SHP77 treated with DMSO at 0.1 percent for 48 hours (cell line): ENCODE results near the gene HMX1.

Experiments
- DNase-seq: peaks from one replicate; lab custom pipeline; 2025; lab: John Stamatoyannopoulos, UW

Gene HMX1

DNA sequence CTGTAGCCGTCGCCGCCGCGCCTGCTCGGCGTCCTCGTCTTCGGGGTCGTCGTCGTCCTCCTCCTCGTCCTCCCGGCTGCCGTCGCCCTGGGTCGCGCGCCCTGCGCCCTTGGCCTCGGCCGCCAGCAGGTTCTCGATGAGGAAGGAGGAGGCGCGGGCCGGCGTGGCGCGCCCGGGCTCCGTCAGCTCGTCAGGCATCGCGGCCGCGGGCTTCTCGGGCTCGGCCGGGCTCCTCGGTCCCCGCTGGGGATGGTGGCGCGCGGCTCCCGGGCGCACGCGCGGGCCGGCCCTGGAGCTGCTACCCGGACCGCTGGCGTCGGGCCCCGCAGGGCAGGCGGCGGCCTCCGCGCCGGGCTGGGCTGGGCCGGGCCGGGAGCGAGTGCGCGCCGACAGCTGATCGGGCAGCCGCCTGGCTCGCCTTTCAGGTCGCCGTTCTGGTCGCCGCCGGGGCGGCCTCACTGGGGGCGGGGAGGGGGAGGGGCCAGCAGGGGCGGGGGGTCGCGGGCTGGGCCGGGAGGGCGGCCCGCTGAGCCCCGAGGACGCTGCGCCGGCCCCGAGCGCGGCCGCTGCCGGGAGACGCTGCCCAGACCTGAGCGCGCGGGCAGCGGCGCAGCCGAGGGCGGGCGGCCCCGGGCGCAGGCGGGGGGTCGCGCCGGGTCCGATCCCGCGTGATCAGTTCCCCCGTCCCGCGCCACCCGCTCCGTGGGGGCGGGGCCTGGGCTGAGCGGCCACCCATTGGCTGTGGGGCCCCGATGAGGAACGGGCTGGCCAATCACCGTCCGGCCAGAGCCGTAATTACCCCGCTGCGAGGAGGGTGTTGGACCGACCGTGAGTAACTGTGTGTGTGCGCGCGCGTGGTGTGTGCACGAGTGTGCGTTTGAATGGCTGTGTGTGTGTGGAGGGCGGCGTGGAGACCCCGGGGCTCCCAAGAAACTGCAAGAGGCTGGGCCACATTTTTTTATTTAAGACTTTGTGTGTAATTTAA is at the start of gene HMX1:
Gene HMX1, minus strand, starts transcription at position 423 of the 985 bp plus-strand sequence. Its CDS starts 225 bp downstream, at position 198.
- DNase-seq: no peak

- DNase-seq: no peak
These were observed 49.3 kb upstream of the HMX1 start for GRCh38 chr4:8920969-8921368.

GRCh38 chr4:8920289-8920965 is 48.8 kb upstream of the HMX1 start:
- no peak for DNase-seq

DNA sequence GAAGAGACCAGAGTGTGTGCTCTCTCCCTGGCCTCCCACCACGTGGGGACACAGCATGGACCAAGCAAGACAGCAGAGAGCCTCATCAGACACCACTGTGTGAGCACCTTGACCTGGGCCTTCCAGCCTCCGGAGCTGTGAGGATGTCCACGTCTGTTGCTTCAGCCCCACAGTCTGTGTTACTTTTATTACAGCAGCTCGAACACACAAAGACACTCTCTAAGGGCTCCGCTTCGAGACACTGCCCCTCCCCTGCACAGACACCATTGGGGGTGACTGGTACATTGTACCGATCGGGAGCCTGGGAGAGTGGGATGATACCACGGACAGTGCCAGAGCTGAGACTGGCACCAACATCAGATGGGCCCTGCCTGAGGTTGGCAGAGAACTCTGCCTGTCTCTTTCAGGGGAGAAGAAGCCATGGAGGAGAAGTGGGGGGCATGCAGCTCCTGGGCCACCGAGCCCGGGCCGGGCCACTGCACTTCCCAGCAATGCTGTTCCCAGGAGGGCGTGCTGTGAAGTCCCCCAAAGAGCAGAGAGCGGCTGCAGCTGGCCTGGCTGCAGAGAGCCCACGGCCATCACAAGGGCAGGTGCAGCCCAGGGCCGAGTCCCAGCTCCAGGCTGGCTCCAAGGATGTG is 48.1 kb upstream of the HMX1 start:
- no peak for DNase-seq

GRCh38 chr4:8917868-8918783 is 46.5 kb upstream of the HMX1 start:
- no peak for DNase-seq

DNA sequence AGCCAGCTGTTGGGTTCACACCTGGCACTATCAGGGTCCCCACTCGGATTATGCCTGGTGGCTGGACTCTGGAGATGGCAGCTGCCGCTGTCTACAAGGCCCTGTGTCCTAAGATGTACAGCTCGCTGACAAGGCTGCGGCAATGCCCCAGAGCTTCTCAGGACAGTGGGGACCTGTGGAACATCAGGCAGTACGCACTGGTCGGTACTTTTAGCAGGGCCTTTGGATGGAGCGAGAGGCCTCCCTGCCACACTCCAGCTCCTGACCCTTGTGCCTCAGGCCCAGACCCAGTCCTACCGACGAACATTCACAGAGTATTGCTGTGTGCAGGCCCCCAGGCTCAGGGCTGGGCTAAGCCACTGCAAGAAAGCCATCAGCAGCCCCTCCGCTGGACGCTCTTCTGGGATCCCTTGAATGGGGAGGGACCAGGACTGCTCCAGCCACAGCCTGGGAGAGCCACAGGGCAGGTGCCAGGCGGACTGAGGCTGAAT is 45.7 kb upstream of the HMX1 start:
- no peak for DNase-seq

DNA sequence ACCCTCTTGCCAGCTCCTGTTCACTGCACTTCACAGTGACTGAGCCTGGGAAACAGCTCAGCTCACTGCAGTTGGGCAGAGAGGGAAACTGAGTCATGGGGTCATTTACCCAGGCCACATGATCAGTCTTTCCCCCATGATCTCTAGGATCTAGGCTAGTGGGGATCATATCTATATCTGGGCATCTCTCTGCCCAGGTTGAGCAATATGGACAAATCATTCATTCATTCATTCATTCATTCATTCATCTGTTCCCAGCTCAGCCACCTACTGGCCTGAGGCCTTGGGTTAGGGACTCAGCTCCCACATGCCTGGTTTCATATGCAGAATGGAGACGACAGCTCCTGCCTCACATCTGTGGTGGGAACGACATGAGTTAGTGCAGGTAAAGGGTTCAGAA is 45.3 kb upstream of the HMX1 start:
- no peak for DNase-seq

DNA sequence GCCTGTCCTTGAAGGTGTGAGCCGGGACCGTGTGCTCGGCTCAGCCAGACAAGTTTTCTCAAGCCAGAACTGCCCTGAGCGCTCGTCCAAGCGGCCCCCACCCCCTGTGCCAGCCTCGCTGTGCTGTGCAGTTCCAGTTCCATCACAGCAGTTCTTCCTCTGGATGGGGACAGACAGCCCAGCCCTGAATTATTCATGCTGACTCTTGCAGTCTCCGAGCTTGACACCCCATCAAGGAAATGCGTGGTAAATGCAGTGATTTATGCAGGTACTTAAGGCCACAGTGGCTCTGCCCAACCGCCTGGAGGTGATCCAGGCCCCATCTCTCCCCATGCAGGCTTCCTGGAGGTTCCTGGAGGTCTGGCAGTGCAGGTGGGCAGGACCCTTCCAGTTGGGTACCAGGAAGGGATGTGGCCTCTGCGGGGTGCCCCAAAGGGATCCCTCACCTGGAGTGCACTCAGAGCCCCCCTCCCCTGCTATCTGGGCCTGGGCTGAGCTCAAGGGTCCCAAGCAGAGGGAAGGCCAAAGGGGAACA is 44.8 kb upstream of the HMX1 start:
- no peak for DNase-seq

DNA sequence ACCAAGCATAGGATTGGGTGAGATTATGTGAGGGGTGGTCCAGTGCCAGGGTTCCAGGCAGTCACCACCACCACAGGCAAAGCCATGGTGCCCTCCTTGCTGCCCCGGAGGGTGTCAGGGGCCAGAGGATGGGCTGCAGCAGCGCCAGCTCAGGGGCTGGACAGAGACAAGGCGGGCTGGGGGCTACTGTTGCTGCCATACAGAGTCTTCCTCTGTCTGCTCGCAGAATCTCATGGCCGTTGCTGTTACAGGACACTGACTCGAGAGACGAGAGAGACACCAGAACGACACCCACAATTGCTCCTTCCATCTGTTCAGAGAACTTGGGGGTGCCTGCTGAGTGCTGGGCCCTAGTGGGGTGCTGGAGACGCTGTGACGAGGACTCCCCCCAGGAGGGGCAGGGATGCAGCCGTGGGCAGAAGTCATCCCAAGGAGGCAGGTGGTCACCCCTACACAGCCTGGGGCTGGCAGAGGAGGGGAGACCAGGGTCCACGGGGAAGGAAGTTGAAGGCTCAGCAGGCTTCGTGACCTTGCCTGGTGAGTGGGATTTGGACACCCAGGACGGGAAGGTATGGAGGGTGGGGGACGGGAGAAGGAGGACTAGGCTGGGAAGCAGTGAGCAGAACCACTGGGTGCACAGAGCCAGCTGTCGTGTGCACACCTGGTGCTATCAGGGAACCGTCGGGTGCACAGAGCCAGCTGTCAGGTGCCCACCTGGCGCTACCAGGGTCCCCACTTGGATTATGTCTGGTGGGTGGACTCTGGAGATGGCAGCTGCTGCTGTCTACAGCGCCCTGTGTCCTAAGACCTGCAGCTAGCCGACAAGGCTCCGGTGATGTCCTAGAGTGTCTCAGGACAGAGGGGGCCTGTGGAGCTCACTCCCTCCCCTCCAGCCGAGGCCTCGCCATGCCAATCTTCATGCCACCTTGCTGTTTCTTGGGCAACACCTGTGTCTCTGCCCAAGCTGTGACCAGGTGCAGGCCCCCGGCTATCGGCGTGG is 43.9 kb upstream of the HMX1 start:
- no peak for DNase-seq

GRCh38 chr4:8914461-8915171 is 43.0 kb upstream of the HMX1 start:
- no peak for DNase-seq

- no peak for DNase-seq
These were observed 42.3 kb upstream of the HMX1 start for GRCh38 chr4:8913858-8914460.

DNA sequence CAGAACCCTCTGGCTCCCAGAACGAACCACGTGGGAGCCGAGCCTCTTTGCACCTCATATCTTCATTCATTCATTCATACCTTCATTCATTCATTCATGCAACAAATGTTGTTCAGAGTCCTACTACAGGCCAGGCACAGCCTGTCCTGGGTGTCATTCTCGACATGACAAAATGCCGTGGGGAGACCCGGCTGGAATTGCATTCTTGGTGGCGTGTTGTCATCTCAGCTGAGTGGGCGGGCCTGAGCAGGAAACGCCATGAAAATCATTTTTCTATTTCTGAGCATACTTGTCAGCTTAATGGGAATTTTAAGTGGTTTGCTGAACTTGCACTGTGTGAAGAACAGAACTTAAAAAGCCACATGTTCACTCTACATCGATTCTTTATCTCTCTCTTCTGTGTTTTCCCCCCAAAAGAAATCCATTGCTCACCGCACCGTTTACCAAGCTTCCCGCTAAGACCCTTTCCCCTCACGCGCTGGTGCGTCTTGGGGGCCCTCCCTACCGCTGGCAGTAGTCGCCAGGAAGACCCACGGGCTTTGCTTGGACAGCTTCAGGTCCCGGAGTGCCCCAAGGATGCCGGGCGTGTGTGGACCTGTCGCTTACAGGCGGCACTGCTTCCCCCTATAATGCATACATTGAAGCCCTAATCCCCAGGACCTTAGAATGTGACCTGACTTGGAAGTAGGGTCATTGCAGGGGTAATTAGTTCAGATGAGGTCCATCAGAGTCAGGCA is 41.6 kb upstream of the HMX1 start:
- no peak for DNase-seq

- DNase-seq: no peak
These were observed 40.9 kb upstream of the HMX1 start for GRCh38 chr4:8912506-8912905.

- no peak for DNase-seq
These were observed 40.4 kb upstream of the HMX1 start for GRCh38 chr4:8912089-8912455.

DNA sequence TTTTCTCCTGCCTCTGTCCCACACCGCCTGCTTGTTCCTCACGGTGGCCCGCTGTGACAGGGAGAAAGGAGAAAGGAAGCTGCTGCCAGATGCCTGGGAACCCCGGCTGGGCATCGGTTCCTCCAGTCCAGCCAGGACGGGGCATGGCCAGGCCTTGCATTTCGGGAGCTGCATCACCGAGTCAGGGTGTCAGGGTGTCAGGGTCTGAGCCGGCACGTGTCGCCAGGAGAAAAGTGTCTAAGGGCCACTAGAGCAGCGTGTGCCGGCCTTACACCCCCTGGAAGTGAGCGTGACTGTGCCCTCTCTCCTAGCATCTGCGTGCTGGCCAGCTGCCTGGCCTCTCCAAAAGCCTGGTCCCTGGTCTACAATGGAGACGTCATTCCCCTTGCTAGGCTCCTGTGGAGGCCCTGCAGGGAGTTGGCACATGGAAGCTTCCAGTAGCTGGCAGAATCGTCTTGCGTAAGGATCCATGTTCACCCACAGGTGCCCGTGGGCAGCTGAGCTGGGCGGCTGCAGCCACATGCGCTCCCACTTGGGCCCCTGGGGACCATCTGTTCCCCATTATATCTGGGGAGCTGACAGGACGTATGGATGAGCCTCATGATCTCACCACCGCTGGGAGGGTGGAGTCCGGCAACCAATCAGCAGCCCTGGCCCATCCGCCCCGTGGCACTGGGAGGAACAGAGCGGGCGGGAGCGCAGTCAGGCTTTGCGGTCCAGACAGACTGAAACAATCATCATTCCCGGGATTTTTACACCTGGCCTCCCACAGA is 39.9 kb upstream of the HMX1 start:
- no peak for DNase-seq

DNA sequence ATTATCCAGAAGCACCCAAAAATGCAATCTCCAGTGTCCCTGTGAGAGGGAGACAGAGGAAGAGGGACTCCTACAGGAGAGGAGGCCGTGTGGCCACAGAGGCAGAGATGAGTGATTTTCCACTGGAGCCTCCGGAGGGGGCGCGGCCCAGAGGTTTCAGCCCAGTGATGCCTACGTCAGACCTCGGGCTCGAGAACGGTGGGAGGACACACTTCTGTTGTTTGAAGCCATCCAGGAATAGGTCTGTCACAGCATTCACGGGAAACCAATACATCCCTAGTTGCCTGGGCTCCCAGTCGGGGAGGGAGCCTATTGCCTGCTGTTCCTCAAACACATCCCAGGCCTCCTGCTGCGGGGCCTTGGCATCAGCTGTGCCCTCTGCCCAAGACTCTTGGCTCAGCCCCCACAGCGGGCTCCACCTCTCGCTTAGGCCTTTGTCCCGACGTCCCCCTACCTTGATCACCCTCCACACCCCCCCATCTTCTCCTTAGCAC is 39.2 kb upstream of the HMX1 start:
- DNase-seq: peak; percentile 0
